Activated CD4-positive, alpha-beta T cell treated with anti-CD3 and anti-CD28 coated beads for 36 hours (primary cell): ENCODE results near the gene COL5A1. TPM values are rescaled to one million over a fixed set of nuclear protein-coding genes. Genes with fewer than 3 reads are reported as not detected.

Source experiments
- ATAC-seq: fragments of 200-7000 bp; cut with Tn5 transposase; one replicate; pipeline ENCODE4 v1.10.0; 2021; ENCODE audit warnings: mild to moderate bottlenecking, moderate library complexity
- CTCF ChIA-PET: fragments of 350-600 bp; sonication (Branson Sonifier 250); formaldehyde crosslinking; loops from one replicate; lab custom pipeline; 2021; ENCODE audit warnings: antibody characterized with exemption; lab: Charles Lee
- POLR2A ChIA-PET: fragments of 350-600 bp; sonication (Branson Sonifier 250); formaldehyde crosslinking; loops from one replicate; lab custom pipeline; 2021; ENCODE audit warnings: antibody characterized with exemption, inconsistent platforms; lab: Charles Lee
- DNase-seq: peaks from one replicate; pipeline ENCODE4 v3.0.0-alpha.2; 2020
- H3K27ac Mint-ChIP-seq: one replicate; pipeline ENCODE4 v1.8.0; 2021; ENCODE audit warnings: mixed read lengths
- H3K27me3 Mint-ChIP-seq: one replicate; pipeline ENCODE4 v1.8.0; 2021; ENCODE audit warnings: mixed read lengths
- H3K36me3 Mint-ChIP-seq: one replicate; pipeline ENCODE4 v1.8.0; 2021; ENCODE audit warnings: low read depth, mixed read lengths
- H3K4me1 Mint-ChIP-seq: one replicate; pipeline ENCODE4 v1.8.0; 2021; ENCODE audit warnings: mixed read lengths
- H3K4me3 Mint-ChIP-seq: one replicate; pipeline ENCODE4 v1.8.0; 2021; ENCODE audit warnings: mild to moderate bottlenecking, moderate library complexity, mixed read lengths
- H3K9me3 Mint-ChIP-seq: one replicate; pipeline ENCODE4 v1.8.0; 2021; ENCODE audit warnings: low read depth, mixed read lengths
- intact Hi-C, 2 experiments: fragments of 100-400 bp; cut with DNase I in 1 of 2; cut with micrococcal nuclease in 1 of 2; formaldehyde crosslinking; loops; one replicate each; pipeline versions ENCODE4 v1.14.2 to v1.15.1; 2022 to 2024; cut with DNase I, micrococcal nuclease
- total RNA-seq, 2 experiments: library from RNA; stranded (reverse); gene quantifications; one replicate each; pipeline ENCODE4 v1.2.3, GENCODE V29; 2021

COL5A1 gene
- total RNA-seq, 2 experiments from 2014 or later: 0.07 to 0.16 TPM

- no peaks in the 10 kb centered on the region for H3K27me3 Mint-ChIP-seq
- ChIA-PET CTCF (interaction anchor here (0.6 kb wide), 1 partner anchor 52 kb away, joined by 4 read pairs; no protein-coding TSS in a partner anchor), POLR2A (no interaction called here)
- no peaks in the 10 kb centered on the region for H3K4me1 Mint-ChIP-seq
- no peak for DNase-seq
- H3K36me3 Mint-ChIP-seq: no peaks in the 10 kb centered on the region
- H3K27ac Mint-ChIP-seq: no peak overlapping the region
- ATAC-seq: no peak
- intact Hi-C loops: no loop called here
- H3K9me3 Mint-ChIP-seq: no peaks in the 10 kb centered on the region
- H3K4me3 Mint-ChIP-seq: no peak overlapping the region
These were observed 203.2 kb downstream of the COL5A1 start for GRCh38 chr9:134844821-134845220.

GRCh38 chr9:134846187-134846586 lies 204.6 kb downstream of the COL5A1 start:
- H3K4me3 Mint-ChIP-seq: no peak overlapping the region
- no peaks in the 10 kb centered on the region for H3K27me3 Mint-ChIP-seq
- H3K9me3 Mint-ChIP-seq: no peaks in the 10 kb centered on the region
- ChIA-PET CTCF (no interaction called here), POLR2A (no interaction called here)
- DNase-seq: no peak
- intact Hi-C loops: no loop called here
- H3K4me1 Mint-ChIP-seq: no peaks in the 10 kb centered on the region
- H3K27ac Mint-ChIP-seq: no peak overlapping the region
- H3K36me3 Mint-ChIP-seq: no peaks in the 10 kb centered on the region
- ATAC-seq: no peak

GRCh38 chr9:134846699-134847098 lies 205.1 kb downstream of the COL5A1 start:
- ATAC-seq (no peak), DNase-seq (no peak)

GRCh38 chr9:134847138-134847537 lies 205.5 kb downstream of the COL5A1 start:
- ChIA-PET POLR2A (no interaction called here), CTCF (no interaction called here)
- H3K27me3 Mint-ChIP-seq: no peaks in the 10 kb centered on the region
- no peaks in the 10 kb centered on the region for H3K4me1 Mint-ChIP-seq
- no peak for ATAC-seq
- no peak overlapping the region for H3K4me3 Mint-ChIP-seq
- DNase-seq: no peak
- H3K27ac Mint-ChIP-seq: no peak overlapping the region
- intact Hi-C loops: no loop called here
- no peaks in the 10 kb centered on the region for H3K36me3 Mint-ChIP-seq
- H3K9me3 Mint-ChIP-seq: no peaks in the 10 kb centered on the region

More at GRCh38 chr9:134846699-134847098, 205.1 kb downstream of the COL5A1 start:
- Mint-ChIP-seq H3K9me3 (no peaks in the 10 kb centered on the region), H3K27ac (no peak overlapping the region), H3K4me1 (no peaks in the 10 kb centered on the region), H3K27me3 (no peaks in the 10 kb centered on the region), H3K36me3 (no peaks in the 10 kb centered on the region), H3K4me3 (no peak overlapping the region)
- ChIA-PET POLR2A (no interaction called here), CTCF (no interaction called here)
- intact Hi-C loops: no loop called here

GRCh38 chr9:134847752-134848432 lies 206.3 kb downstream of the COL5A1 start:
- H3K4me3 Mint-ChIP-seq: no peak overlapping the region
- H3K27me3 Mint-ChIP-seq: no peaks in the 10 kb centered on the region
- no peaks in the 10 kb centered on the region for H3K4me1 Mint-ChIP-seq
- H3K9me3 Mint-ChIP-seq: no peaks in the 10 kb centered on the region
- no peak for DNase-seq
- ATAC-seq: no peak
- H3K36me3 Mint-ChIP-seq: no peaks in the 10 kb centered on the region
- H3K27ac Mint-ChIP-seq: no peak overlapping the region
- POLR2A ChIA-PET: no interaction called here
- intact Hi-C loops: no loop called here
- CTCF ChIA-PET: no interaction called here

GRCh38 chr9:134848504-134848903 lies 206.9 kb downstream of the COL5A1 start:
- no peaks in the 10 kb centered on the region for H3K27me3 Mint-ChIP-seq
- CTCF ChIA-PET: no interaction called here
- no peaks in the 10 kb centered on the region for H3K4me1 Mint-ChIP-seq
- H3K4me3 Mint-ChIP-seq: no peak overlapping the region
- POLR2A ChIA-PET: no interaction called here
- H3K9me3 Mint-ChIP-seq: no peaks in the 10 kb centered on the region
- DNase-seq (no peak), ATAC-seq (no peak)
- no peak overlapping the region for H3K27ac Mint-ChIP-seq
- no peaks in the 10 kb centered on the region for H3K36me3 Mint-ChIP-seq
- intact Hi-C loops: no loop called here

- no peaks in the 10 kb centered on the region for H3K36me3 Mint-ChIP-seq
- DNase-seq: no peak
- POLR2A ChIA-PET: no interaction called here
- H3K27me3 Mint-ChIP-seq: peaks cover 6% of the 10 kb centered on the region
- intact Hi-C loops: loop anchor here in 1 of 2 experiments (10.0 kb wide), 1 partner anchor 676 kb away; no protein-coding TSS in a partner anchor
- no peak overlapping the region for H3K27ac Mint-ChIP-seq
- CTCF ChIA-PET: no interaction called here
- H3K4me3 Mint-ChIP-seq: no peak overlapping the region
- no peak for ATAC-seq
- no peaks in the 10 kb centered on the region for H3K4me1 Mint-ChIP-seq
- H3K9me3 Mint-ChIP-seq: no peaks in the 10 kb centered on the region
These were observed 209.0 kb downstream of the COL5A1 start for GRCh38 chr9:134850611-134851010.

- no peak overlapping the region for H3K27ac Mint-ChIP-seq
- no peak for ATAC-seq
- peaks cover 9% of the 10 kb centered on the region for H3K27me3 Mint-ChIP-seq
- no peak for DNase-seq
- ChIA-PET POLR2A (no interaction called here), CTCF (no interaction called here)
- no peaks in the 10 kb centered on the region for H3K4me1 Mint-ChIP-seq
- H3K36me3 Mint-ChIP-seq: no peaks in the 10 kb centered on the region
- H3K4me3 Mint-ChIP-seq: no peak overlapping the region
- H3K9me3 Mint-ChIP-seq: no peaks in the 10 kb centered on the region
- intact Hi-C loops: loop anchor here in 1 of 2 experiments (10.0 kb wide), 1 partner anchor 676 kb away; no protein-coding TSS in a partner anchor
These were observed 209.4 kb downstream of the COL5A1 start for GRCh38 chr9:134851020-134851419.

- CTCF ChIA-PET: no interaction called here
- Mint-ChIP-seq H3K4me3 (no peak overlapping the region), H3K36me3 (no peaks in the 10 kb centered on the region), H3K27ac (no peak overlapping the region), H3K27me3 (peaks cover 17% of the 10 kb centered on the region), H3K9me3 (peaks cover 3% of the 10 kb centered on the region), H3K4me1 (peaks cover 11% of the 10 kb centered on the region)
- ATAC-seq: no peak
- intact Hi-C loops: loop anchor here in 1 of 2 experiments (10.0 kb wide), 1 partner anchor 678 kb away; no protein-coding TSS in a partner anchor
- POLR2A ChIA-PET: no interaction called here
- DNase-seq: no peak
These were observed 211.5 kb downstream of the COL5A1 start for GRCh38 chr9:134852906-134853654.

- ATAC-seq: no peak
- H3K36me3 Mint-ChIP-seq: no peaks in the 10 kb centered on the region
- H3K27ac Mint-ChIP-seq: no peak overlapping the region
- H3K4me3 Mint-ChIP-seq: no peak overlapping the region
- peaks cover 18% of the 10 kb centered on the region for H3K27me3 Mint-ChIP-seq
- no peak for DNase-seq
- ChIA-PET POLR2A (no interaction called here), CTCF (no interaction called here)
- intact Hi-C loops: loop anchor here in 1 of 2 experiments (10.0 kb wide), 1 partner anchor 679 kb away; no protein-coding TSS in a partner anchor
- peaks cover 17% of the 10 kb centered on the region for H3K4me1 Mint-ChIP-seq
- H3K9me3 Mint-ChIP-seq: peaks cover 3% of the 10 kb centered on the region
These were observed 212.3 kb downstream of the COL5A1 start for GRCh38 chr9:134853893-134854292.

GRCh38 chr9:134854541-134854981 lies 213.0 kb downstream of the COL5A1 start:
- no peaks in the 10 kb centered on the region for H3K36me3 Mint-ChIP-seq
- no peak overlapping the region for H3K4me3 Mint-ChIP-seq
- no peak overlapping the region for H3K27ac Mint-ChIP-seq
- ATAC-seq (no peak), DNase-seq (no peak)
- intact Hi-C loops: loop anchor here in 1 of 2 experiments (10.0 kb wide), 1 partner anchor 680 kb away; no protein-coding TSS in a partner anchor
- peaks cover 17% of the 10 kb centered on the region for H3K4me1 Mint-ChIP-seq
- ChIA-PET CTCF (no interaction called here), POLR2A (no interaction called here)
- peaks cover 3% of the 10 kb centered on the region for H3K9me3 Mint-ChIP-seq
- peaks cover 20% of the 10 kb centered on the region for H3K27me3 Mint-ChIP-seq
